NCI-H1105 treated with DMSO at 0.1 percent for 48 hours (cell line): ENCODE results near the gene PALD1.

ENCODE experiments used
- DNase-seq: peaks from one replicate; lab custom pipeline; 2025; lab: John Stamatoyannopoulos, UW

Gene PALD1

DNA sequence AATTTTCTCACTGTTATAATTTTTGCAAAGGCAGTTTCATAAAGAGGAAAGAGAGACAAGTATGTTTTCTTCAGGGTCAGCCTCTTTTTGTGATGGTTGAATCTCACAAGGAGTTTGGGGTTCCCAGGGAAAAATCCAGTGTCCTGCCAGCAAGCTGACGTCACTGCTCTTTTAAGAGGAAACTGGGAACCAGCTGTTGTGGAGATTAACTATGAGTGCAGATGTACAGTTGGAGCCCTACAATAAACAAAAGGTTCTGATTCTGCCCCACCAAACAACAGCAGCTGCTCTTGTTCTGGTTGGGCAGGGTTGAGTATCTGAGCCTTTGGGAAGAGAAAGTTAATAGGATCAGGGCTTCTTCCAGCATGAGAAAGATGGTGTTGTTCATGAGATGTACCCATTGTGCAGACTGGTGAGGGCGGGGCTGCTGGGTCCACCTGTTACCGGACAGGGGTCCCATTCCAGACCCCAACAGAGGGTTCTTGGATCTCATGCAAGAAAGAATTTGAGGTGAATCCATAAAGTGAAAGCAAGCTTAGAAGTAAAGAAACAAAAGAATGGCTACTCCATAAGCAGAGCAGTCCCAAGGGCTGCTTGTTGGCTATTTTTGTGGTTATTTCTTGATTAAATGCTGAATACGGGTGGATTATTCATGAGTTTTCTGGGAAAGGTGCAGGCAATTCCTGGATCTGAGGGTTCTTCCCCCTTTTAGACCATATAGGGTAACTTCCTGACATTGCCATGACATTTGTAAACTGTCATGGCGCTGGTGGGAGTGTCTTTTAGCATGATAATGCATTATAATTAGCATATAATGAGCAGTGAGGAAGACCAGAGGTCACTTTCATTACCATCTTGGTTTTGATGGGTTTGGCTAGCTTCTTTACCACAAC is 111.4 kb downstream of the PALD1 start:
- DNase-seq = no peak

- no peak for DNase-seq
Observed at GRCh38 chr10:70590655-70591416, 112.3 kb downstream of the PALD1 start.

GRCh38 chr10:70592186-70592735 is 113.7 kb downstream of the PALD1 start:
- no peak for DNase-seq

GRCh38 chr10:70592746-70593512 is 114.4 kb downstream of the PALD1 start:
- no peak for DNase-seq

GRCh38 chr10:70593513-70593890 is 114.9 kb downstream of the PALD1 start:
- no peak for DNase-seq

DNA sequence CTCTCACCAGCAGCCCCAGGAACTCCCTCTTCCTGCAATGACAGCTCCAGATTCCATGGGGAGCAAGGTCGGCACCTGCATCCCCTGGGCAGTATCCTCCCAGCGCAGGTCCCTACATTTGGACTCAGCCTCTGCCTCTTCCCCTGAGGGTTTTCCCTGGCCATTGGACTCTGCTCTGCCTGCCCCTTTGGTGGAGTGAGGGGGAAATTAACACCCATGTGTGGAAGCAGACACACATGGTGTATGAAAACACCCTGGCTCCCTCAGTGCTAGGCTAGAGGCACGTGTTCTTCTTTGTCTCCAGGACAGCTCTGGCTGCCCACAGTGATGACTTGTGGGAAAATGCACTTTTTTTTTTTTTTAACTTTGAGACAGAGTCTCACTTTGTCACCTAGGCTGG is 115.6 kb downstream of the PALD1 start:
- no peak for DNase-seq

DNA sequence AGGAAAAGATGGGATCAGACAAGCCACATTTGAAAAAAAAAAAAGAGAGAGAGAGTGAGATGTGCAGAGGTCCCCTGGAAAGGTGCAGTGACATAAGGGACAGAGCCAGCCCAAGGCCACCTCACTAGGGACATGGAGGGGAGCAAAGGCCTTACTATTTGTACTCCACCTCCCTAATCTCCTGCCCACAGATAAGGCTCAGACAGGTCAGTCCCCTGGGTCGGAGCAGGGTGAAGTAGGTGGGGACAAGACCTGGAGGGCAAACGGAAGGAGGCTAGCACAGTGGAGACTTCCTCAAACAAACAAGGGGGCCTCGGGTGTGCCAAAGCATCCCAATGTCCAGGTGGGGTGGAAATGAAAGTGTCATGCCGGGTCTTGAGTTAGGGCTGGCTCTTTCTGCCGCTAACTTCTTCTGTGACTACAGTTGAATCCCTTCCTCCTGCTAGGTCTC is 117.0 kb downstream of the PALD1 start:
- no peak for DNase-seq

GRCh38 chr10:70596110-70596798 is 117.7 kb downstream of the PALD1 start:
- no peak for DNase-seq

GRCh38 chr10:70596860-70597809 is 118.6 kb downstream of the PALD1 start:
- peak; percentile 38 for DNase-seq

DNA sequence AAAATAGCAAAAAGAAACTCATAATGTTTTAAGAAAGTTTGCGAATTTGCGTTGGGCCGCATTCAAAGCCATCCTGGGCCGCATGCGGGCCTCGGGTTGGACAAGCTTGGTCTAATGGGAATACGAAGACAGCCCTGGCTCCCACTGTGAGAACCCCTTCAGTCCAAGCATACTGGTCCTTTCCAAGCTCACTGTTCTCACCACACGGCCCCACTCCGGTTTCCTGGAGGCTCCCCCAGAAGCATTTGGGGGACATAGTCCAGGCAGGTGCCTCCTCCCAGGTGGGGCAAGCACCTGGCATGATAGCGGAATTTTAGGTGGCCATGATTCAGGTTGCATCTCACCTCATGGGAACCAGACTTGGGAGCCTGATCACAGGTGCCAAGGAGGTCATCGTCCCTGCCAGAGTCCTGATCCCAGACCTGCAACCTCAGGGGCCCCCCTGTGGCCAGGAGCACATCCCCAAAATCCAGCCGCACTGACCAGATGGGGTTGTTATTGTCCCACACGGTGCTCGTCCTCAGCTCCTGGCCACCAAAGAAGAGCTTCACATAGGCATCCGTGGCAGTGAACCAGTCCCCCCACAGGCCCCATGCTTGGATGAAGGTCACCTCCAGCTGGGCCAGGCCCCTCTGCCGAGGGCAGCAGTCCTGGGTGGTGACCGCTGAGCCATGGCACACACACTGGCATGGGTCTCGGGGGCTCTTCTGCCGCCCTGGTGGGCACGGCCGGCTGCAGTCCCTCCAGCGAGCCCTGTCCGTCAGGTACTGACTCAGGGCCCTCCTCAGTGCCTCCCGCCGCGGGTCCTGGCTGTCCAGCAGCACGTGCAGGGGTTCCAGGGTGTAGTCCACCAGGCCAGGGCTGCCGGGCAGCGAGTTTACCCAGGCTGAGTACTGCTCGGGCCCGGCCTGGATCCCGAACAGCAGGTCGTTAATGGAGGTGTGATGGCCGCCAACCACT is 119.6 kb downstream of the PALD1 start:
- no peak for DNase-seq

- DNase-seq = no peak
Observed at GRCh38 chr10:70598857-70599295, 120.3 kb downstream of the PALD1 start.

- DNase-seq = no peak
Observed at GRCh38 chr10:70599319-70599718, 120.8 kb downstream of the PALD1 start.

DNA sequence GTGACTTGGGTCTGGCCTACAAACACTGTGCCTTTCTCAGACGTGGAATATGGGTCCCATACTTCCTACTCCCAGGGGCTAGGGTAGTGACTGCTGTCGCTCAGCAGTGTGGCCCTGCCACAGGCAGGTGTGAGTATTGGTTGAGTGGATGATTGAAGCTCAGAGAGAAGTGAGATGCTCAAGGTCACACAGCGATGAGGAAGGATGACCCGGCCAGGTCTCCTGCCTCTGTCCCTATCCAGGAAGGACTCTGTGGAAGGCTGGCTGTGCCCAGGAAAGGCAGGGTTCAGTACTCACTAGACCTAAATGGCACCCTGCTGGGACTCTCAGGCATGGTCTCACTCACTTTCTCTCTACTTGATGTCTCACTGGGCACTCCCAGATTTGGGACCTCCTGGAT is 121.2 kb downstream of the PALD1 start:
- no peak for DNase-seq

DNA sequence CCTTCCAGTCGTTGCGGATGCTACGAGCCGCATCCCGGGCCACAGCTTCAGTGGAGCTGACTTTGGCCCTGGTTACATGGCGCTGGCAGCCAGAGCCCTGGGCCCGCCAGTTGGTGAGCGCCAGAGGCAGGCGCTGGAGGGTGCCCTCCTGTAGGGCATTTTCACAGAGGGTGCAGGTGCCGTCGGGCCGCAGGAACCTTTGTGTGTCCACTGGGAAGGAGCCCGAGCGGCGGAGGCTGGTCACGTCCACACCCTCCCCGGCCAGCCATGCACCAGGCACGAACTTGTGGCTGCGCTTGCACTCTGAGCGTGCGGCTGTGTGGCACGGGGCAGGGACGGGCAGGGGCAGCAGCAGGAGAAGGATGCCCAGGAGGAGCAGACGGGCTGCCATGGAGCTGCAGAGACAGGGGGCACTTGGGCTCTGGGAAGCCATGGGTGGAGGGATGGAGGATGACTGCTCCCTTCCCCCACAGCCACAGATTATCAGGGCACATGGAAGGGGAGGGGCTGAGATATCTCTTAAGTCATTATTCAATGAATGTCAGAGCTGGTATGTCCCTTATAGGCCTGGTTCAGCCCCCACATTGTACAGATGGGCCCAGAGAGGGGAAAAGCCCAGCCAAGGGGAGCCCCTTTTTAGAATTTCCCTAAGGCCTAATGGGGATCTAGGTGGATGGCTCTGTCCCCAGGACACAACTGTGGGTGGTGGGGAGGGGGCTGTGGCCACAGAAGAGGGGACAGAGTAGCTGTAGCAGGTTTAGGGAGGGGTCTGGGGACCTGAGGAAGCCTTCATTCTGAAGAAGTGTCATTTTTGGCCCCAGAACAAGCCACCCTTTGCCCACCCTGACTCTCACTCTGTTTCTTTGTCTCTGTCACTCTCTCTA is 122.2 kb downstream of the PALD1 start:
- no peak for DNase-seq

GRCh38 chr10:70601746-70602145 is 123.2 kb downstream of the PALD1 start:
- no peak for DNase-seq

DNA sequence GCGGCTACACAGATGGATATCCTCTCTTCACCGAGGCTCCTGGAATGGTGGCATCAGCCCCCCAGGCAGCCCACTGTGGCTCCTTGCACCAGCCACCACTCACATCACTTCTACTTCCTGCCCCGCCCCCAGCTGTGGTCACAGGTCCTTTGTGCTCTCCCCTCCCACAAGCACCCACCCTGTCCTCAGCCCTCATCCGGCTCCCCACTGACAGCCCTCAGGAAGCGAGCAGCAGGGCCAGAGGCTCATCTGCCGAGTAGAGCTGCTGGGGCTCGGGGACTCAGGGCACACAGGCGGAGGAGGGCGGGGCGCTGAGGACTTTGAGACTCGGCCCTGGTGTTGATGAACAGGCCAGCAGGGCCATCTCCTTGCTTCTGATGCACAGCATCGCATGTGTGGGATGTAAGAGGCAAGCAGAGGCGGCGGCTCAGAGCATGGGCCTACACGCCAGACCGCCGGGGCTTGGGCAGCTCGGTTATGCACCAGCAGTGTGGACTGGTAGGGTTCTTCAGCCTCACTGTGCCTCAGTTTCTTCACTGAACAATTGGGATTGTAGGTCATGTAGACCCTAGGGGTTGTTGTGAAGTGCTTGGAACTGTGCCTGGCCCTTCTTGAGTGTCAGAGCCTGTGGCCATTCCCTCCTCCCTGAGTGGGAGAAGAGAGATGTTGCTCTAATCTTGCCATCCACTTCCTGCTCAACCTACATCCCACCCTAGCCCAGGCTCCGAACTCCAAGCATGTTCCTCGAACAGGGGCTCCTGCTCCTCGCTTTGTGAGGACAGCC is 124.3 kb downstream of the PALD1 start, which contains the start of gene PRF1:
Gene PRF1, minus strand, starts transcription at position 77 of the 784 bp plus-strand sequence. CDS start 1,839 bp downstream, outside the sequence.
- no peak for DNase-seq

- DNase-seq = no peak
Observed at GRCh38 chr10:70603449-70603801, 124.9 kb downstream of the PALD1 start.
